GM21528 (cell line): ENCODE results near the gene LAMA3.
"Not testable (repeated sequence)": the region's sequence is repeated elsewhere in the genome, so short reads cannot be mapped to it uniquely, and the experiment has no call there.

Experiments
- ATAC-seq: cut with Tn5 transposase; IDR thresholded peaks from one replicate; pipeline ENCODE4 v1.9.1; 2021; ENCODE audit warnings: mild to moderate bottlenecking, moderate library complexity; ENCODE audit not compliant: unreplicated experiment, low FRiP score

The LAMA3 gene

DNA sequence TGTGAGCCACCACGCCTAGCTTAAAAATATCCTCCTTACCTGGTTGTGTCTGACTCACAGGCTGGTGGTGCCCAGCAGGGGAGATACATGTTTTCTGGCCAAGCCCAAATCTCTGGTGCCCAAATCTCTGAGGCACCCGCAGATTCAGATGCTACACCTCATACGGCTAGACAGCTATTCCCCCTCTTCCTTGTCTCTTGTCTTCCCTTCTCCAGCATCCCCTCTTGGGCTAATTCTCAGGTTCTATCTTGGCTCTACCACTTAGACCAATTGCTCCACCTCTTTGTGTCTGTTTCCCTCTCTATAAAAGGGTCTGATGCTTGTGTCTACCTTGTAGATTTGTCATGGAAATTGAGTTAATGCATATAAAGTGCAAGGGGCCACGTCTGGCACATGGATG lies 13.4 kb downstream of the LAMA3 start:
- no peak for ATAC-seq

DNA sequence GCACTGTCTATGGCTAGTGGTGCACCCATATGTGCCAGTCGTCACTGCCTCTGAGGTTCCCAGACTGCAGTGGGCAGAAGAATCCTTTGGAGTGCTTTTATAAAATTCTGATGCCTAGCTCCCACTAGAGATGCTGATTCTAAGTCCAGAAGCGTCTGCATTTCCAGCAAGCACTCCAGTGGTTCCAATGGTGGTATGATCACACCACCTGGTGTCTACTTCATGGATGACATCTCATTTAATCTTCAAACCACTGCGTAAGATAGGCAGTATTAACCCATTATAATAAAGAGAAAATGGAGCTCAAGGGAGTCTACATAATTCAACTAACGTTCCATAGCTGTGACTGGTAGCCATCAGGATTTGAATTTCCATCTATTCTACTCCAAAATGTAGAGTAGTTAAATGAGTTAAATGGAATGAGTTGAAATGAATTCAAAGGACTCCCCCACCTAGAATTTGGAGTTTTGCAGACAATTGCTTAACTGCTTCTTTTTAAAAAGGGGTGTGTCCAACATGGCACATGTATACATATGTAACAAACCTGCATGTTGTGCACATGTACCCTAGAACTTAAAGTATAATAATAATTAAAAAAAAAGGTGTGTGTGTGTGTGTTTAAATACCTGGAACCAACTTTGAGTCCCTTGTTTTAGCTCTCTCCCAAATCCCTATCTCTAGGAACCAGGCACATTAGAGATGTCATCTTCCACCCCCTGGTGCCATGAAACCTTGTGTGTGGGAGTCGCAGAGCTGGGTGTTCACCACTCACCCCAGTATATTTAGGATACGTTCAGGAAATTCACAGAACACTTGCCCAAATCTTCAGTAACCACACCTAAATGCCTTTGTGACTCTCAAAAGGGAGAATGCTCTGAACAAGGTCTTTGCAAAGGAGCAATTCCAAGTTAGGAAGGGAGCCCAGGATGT lies 14.1 kb downstream of the LAMA3 start:
- no peak for ATAC-seq

DNA sequence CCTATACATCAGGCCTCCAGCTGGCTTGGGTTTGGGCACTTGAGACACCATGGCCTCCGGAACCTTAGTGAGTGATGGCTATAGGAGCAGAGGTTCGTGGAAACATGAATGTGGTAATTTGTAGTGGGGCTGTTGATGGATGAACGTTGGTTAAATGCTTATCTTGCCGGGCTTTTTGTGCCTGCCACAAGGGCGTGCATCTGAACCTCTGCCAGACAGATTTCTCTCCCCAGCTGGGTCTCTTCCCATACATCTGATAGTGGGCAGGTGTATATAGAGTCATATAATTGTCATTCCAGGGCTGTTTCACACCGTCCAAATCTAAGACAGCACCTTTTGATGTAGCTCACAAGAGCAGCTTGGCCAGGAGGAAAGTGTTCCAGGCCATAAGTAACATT lies 14.7 kb downstream of the LAMA3 start:
- ATAC-seq = no peak

DNA sequence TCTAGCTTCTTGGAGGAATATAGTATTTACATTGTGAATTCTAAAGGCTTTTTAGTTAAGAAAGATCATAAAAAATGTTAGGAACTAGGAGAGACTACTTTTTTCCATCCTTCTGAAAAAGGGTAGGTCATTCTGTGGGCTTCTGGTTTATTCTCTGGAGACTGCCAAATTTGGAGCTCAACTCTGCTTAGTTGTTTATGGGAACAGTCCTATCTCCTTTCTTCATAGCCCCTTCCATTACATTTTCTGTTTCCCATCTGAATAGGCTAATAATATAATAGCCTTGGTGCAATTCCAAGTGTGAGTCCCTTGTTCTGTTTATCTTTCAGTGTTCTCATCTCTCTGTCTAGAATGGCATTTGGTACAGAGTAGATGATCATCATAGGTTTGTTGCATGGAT lies 15.6 kb downstream of the LAMA3 start:
- ATAC-seq = no peak

GRCh38 chr18:23706971-23707640 lies 17.9 kb downstream of the LAMA3 start:
- no peak for ATAC-seq

GRCh38 chr18:23710068-23710527 lies 20.8 kb downstream of the LAMA3 start:
- ATAC-seq = no peak

DNA sequence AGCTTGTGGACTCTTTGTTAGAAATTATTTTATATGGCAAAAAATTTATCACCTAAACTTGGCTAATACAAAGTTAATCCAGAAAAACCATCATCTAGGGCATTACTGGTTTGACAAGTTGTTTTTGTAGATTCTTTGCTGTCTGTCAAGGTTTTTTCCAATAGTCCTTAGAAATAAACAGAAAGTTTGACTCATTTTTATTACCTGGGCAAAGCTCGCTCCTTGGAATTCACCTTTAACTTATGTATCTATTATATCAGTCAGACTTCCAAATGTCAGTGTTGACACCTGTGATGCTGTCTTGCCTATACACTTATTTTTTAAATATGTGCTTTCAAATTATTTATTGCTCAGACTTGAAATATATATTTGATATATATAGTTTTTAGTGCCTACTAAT lies 21.7 kb downstream of the LAMA3 start:
- ATAC-seq = no peak

DNA sequence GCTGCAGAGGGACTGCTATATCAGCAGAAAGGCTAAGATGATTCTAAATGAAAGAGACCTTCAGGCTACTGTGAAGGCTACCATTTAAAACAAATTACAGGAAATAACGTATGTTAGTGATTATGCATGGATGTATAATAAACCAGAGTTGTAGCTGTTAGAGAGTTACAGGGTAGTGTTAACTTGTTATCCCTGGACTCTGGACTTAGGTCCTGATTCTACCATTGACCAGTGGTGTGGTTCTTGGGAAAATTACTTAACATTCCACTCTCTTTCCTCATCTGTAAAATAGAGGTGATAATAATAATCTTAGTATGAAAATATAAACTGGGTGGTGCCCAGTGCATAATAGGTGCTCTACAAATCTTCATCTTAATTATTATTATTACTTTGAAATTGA lies 22.2 kb downstream of the LAMA3 start:
- no peak for ATAC-seq

- ATAC-seq = no peak
These were observed 23.2 kb downstream of the LAMA3 start for GRCh38 chr18:23712445-23712844.

GRCh38 chr18:23714576-23714975 lies 25.3 kb downstream of the LAMA3 start:
- no peak for ATAC-seq

GRCh38 chr18:23716079-23716478 lies 26.8 kb downstream of the LAMA3 start:
- not testable (repeated sequence) for ATAC-seq

DNA sequence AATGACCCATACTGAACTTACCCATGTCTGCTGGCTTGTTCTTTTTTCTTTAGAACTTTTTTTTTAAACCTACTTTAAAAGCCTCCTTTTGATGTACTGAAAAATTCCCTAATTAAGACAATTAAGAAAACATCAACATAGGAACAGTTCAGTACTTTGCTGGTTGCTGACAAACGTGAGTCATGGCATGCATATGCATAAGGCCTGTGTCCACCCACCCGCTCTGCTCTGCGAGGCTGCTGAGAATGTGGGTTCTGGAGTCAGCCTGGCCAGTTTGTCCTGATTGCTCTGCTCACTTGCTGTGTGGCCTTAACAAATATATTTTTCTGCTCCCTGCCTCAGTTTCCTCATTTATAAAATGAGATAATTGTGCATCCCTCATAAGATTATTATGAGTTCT lies 27.3 kb downstream of the LAMA3 start:
- no peak for ATAC-seq

DNA sequence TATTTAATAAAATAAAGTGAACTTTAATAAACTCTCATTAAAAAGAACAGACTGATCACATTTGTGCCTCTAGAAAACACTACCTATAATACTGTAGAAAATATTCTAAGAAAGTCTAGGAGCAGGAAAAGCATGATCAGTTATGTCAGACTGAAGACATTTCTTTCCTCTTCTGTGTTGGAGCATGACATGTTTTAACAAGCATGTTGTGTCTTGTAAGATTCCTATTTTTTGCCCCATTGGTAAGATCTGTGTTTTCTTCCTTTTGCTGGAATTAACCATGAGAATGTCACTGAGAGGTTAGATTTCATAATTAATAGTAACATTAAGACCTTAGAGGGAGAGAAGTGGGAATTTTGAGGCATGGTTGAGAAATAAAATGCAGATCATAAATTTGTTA lies 27.7 kb downstream of the LAMA3 start:
- no peak for ATAC-seq

DNA sequence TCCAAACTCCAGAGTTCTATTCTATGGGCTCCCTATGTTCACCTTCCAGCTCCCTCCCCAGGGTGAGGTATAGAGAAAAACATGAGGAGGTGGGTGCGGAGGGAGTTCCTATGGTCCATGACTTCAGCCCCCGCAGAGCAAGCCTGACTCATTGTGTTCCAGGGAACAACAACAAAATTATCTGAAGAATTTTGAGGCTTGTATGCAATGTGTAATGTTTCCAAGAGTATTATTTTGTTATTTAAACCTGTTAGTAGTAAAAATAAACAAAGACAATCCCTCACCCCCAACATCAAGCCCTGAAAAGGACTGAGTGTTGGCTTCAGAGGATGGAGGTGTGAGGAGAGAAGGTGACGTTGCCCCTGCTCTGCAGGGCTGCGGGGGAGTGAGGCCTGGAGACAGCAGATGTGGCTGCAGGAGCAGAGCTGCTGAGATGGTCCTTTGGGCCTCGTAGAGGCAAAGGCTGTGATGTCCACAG lies 29.0 kb downstream of the LAMA3 start:
- ATAC-seq = no peak

DNA sequence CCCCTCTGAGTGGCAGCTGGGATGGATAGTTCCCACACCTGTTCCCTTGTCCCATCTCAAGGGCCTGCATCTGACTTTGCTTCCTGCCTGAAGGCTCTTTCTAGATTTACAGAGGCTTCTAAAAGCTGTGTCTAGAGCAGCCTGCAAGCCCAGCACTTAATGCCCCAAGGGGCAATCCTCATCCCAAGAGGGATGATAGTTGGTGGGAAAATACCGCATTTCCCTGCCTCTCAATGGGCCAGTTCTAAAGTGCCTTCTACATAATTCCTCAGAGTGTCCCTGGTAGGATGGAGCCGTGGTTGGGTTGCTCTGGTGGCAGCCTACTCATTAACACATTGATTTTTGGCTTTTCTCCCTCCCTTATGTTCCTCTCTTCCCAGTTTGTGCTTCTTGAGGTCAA lies 29.5 kb downstream of the LAMA3 start:
- no peak for ATAC-seq

GRCh38 chr18:23719634-23720201 lies 30.5 kb downstream of the LAMA3 start:
- no peak for ATAC-seq

DNA sequence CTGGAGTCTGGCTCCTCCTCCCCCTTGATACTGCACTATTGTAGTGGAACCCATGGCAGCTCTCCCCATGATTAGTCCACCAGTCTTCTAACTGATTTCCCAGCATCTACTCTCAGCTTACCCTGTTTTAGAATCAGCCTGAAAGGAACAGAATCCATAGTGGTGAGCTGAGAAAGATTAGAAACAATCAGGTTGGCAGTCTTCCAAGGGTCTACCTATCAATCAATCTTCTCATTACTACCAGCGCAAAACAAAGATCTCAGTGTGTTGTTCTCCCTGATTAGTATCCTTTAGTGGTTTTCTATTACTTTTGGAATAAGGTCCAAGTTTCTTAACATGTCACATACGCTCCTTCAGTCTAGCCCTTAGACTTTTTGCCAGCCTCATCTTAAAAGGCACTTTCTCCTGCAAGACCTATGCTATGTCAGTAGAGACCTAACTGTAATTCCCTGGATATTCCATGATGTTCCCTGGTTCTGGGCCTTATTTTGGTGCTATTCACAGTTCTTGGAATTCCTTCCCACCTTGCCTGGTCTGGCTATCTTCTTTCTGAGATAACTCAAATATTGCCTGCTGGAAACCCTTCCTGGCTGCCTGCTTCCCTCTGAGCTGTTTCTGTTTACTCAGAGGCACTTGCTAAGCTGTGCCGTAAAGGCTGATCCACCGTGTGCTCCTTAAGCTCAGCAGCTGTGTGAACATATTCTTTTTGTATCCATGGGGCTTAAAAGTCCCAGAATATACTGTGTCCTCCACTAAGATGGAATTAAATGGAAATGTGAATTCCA lies 32.6 kb downstream of the LAMA3 start:
- no peak for ATAC-seq

GRCh38 chr18:23722646-23723045 lies 33.4 kb downstream of the LAMA3 start:
- no peak for ATAC-seq

DNA sequence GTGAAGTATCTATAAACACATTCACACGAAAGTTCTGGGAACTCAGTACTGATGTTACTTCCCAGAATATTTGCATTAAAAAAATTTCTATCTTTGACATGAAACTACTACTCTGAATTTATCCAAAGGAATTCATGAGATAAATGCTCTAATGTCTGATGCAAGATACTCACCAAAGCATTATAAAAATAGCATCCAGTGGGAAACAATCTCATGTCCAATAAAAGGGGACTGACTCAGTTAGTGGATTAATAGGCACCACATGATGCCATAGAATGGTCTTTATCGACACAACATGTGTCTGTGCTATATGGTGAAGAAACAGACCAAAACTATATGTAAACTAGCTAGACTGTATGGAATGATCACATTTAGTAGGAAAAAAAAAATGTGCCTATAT lies 33.9 kb downstream of the LAMA3 start:
- no peak for ATAC-seq

- no peak for ATAC-seq
These were observed 35.4 kb downstream of the LAMA3 start for GRCh38 chr18:23724681-23725080.

GRCh38 chr18:23725351-23725750 lies 36.1 kb downstream of the LAMA3 start:
- no peak for ATAC-seq
